Muscle of back (tissue), 11 donors: ENCODE results near the gene RHOBTB3. TPM values are rescaled to one million over a fixed set of nuclear protein-coding genes. Genes with fewer than 3 reads are reported as not detected.
"Not testable (repeated sequence)": the region's sequence is repeated elsewhere in the genome, so short reads cannot be mapped to it uniquely, and the experiment has no call there.

Experiments used
- DNase-seq, 3 donors: peaks; one replicate each; pipeline versions ENCODE4 v3.0.0 to v3.0.0-alpha.2; 2013
- polyA plus RNA-seq, 10 donors: library from polyadenylated mRNA; unstranded; fragments of 120-200 nt; gene quantifications; one replicate each; pipeline ENCODE4 v1.2.1, GENCODE V29; 2013; ENCODE audit not compliant: insufficient read length in 10 of 10

Gene RHOBTB3
- polyA plus RNA-seq, 10 donors: 81.1 to 131 (median 97.7) TPM

DNA sequence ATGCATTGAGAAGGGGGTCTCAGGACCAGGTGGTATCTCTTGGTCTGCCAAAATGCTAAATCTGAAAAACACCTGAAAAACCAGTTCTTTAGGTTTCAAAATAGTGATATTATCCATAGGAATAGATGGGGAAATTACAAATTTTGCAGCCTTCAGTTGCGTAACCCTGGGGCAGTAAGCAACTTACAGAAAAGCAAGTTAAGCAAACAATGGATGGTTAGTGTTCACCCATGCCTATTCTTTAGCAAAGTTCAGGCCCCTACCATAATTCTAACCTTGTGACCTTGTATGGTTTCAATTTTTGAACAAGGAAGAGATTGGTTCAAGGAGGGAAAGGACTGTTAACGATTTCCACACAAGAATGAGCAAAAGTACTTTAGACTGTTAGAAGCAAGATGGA lies 66.9 kb downstream of the RHOBTB3 start:
- DNase-seq: no peak

DNA sequence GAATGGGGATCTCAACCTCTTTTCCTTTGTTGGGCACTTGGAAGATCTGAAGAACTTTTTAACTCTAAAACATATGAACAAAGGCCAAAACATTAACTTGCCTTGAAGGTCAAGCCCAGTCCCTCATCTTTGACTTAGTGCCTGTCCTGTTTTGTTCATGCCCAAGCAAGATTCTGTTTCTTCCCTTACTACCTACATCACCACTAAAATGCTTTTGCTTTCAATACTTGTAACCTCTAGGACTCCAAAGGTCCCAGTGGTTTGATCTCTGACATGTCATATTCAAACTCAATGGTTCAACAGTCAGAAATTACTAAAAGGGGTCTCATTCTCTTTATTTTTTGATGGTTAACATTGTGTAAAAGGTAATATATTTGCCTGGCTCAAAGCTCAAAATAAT lies 67.4 kb downstream of the RHOBTB3 start:
- DNase-seq: no peak

DNA sequence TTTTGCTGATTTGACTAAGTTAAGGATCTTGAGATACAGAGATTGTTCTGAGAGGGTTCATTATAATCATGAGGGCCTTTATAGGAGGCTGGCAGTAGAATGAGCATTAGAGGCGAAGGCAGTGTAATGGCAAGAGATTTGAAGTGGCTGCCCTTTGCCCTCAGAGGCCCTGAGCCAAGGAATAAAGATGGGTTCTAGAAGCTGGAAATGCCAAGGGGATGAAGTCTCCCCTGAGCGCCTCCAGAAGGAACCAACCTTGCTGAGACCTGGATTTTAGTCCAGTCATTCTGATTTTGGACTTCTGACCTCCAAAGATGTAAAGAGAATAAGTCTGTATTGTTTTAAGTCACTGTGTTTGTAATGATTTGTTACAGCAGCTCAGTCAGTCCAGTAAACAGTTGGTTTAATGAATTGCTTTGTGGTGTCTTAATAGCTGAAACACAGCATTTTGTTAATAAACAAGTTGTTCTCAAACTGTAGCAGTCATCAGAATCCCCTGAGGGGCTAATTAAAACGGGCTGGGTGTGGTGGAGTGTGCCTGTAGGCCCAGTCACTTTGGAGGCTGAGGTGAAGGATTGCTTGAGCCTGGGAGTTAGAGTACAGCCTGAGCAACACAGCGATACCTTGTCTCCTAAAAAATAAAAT lies 68.2 kb downstream of the RHOBTB3 start:
- no peak for DNase-seq

DNA sequence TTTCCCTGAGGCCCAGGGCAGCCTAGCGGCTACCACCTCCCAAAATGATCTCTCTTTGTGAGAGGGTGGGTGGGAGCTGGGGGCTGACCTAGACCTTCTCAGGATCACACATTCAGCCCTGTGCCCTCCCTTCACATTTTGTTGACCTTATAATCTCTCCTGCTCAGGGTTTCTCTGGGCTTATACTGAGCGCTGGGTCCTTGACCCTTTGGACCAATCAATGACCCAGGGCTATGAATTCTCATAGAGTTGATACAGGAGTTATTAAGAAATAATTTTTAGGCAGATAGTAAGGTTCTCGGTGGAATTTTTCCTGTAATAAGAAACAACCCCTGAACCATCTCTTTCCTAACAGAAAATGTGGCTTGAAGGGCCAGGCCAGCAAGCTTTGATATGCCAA lies 69.4 kb downstream of the RHOBTB3 start:
- no peak for DNase-seq

DNA sequence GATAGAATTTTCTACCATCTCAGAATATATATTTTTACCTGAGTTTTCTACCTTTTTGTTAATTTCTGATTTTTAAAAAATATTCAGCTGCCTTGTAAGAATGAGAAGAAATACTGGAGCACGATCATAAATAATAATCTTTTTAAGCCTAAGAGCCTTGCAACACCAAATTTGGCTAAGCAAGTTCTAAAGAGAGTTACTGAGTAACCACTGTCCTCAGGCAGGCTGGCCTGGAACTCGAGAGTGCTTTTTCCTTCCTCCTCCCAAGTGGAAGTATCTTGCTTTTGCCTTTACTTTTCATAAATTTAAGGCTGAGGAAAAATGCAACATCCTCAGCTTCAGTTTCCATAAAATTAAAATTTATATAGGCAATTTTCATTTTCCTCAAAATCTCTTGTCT lies 70.4 kb downstream of the RHOBTB3 start:
- no peak for DNase-seq

DNA sequence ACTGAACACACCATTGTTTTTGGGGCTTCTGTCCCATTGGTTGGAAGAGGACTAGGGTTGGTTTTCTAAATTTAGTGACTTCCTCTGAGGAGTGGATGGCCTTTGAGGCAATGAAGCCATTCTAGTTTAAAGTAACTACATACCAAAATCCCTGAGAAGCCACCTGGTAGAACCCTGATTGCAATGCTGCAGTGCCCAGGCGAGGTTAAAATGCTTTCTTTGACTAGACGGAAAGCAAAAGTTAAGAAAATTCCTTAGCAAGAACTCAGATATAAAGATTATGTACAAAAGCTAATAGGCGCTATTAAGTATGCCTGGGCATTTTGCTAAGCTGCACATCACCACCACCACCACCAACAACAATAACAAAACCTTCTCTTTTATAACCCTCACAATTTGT lies 70.8 kb downstream of the RHOBTB3 start:
- DNase-seq: no peak

DNA sequence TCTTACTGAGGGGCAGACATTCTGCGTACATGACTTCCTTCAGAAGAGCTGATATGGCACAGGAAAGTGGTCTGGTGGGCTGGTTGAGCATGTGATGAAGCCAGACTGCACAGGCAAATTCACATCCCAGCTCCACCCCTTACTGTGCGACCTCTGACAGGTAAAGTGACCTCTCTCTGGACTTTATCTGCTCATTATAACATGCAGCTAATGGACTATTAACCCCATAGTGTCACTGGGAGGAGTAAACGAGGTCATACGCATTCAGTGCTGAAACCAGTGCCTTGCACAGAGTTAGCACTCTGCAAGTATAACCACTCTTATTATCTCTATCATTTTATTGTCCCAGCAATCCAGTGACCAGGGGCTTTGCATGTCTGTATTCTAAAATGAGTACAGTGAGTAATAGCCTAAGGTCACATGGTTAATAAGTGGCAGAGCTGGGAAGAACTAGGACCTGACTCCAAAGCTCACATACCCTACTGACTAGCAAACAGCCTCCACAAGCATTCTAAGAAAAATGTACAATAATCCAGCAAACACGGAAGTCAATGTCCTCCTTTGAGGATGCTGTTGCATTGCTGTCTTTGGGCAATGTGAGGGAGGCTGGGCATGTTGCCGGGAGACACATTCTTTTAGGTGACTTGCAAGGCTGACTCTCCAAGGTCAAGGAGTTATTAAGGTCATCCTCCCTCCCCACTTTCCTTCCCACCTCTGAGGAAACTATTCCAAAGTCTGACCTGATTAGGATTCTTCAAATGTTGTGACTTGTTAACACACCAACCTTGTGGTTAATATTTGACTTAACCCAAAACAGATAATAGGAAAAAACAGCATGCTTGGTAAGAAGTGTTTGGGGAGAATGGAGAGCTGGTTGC lies 72.4 kb downstream of the RHOBTB3 start:
- no peak for DNase-seq

DNA sequence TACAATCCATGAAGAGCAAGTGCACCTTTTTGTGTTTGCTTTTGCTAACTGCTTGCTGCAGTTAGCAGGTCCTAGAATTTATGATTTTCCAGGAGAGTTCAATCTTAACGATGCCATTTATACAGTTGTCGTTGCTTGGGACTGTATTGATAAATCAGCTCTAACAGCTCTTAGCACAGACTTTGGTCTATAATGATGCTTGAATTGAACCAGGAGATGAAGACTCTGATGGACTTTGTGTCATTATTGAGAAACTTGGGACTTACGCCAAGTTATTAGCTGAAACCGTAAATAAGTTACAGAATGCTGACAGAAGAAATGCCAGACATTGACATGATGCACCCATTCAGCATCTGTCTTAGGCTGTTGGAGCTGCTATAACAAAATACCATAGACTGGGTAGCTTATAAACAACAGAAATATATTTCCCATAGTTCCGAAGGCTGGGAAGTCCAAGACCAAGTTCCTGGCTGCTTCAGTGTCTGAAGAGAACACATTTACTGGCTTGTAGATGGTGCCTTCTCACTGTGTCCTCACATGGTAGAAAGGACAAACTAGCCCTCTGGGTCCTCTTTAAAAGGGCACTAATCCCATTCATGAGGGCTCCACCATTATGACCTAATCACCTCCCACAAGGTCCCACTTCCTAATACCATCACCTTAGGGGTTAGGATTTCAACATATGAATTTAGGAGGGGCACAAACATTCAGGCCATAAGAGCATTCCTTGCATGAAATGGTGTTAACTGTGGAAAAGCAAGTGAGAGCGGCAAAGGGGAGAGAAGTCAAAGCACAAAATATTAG lies 73.8 kb downstream of the RHOBTB3 start:
- DNase-seq: no peak

DNA sequence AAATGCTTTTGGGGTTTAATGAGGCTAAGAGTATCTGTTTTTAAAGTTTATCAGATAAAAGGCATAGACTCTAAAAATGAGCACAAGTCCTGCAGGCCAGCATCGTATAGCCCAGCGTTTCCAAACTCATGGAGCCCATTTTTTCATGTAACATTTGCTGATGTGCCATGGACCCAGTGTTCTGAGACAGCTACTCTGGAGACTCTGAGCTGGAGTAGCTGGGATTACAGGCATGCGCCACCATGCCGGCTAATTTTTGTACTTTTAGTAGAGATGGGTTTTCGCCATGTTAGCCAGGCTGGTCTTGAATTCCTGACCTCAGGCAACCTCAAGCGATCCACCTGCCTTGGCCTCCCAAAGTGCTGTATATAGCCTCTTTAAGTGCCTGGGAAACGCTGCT lies 75.6 kb downstream of the RHOBTB3 start:
- DNase-seq: no peak

DNA sequence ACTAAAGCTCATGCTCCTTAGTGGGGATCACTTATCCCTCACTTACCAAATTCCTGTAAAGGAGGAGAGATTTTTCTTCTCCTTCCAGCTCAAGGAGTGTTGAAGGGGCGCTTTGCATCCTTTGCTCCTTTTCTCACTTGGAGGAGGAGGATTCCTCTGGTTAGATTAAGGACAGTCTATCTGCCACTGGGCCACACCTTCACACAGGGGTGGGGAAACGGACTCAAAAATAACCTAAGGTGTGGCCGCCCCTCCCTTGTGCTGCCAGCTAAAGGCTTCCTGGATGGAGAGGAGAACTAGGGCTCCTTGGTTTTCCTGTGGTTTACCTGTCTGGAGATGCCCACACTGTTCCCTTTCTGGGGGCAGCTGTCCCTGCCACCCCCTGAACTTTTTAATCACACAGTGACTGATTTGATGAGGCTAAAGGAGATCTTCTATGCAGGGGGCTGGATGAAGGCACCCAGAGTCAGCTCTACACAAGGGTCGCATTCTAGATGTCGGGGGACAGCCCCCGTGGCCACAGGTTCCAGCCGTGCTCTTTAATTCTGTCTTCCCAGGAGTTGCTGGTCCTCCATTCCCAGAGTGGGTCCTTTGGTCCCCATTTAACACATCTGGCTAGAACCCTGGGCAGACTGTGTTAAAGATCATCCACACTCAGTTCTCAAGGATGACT lies 77.0 kb downstream of the RHOBTB3 start:
- DNase-seq: no peak

DNA sequence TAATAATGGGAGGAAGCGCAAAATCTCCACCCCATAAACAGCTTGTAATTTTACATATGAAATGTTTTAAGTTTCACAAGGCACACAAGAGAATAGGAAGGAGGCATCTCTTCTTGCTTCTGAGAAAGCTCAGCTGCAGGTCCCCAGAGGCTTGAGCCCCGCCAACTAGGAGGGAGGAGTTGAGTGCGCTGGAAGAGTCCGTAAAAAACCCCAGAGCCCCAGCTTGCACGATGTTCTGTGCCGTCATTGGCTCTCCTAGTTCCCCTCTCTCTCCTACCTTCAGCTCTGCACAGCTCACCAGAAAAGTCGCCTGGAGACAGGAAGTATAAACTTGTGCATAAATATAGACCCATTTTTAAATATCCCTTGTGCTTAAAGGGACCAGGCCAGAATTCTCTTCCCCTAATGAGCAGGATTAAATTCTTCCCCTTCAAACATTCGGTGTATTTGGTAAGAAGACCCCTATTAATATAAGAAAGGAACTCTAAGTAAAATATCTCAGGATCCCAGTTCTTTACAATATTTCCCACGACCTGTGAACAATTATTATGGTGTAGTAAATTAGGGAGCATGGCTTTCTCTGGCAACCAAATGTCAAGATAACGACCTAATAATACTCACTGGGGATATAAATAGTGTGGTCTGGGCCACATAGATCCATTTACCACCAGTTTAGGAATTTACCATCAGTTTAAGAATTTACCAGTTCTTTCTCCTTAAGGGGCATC lies 77.7 kb downstream of the RHOBTB3 start:
- peak; percentile 60 to 92 (median 80) for DNase-seq

DNA sequence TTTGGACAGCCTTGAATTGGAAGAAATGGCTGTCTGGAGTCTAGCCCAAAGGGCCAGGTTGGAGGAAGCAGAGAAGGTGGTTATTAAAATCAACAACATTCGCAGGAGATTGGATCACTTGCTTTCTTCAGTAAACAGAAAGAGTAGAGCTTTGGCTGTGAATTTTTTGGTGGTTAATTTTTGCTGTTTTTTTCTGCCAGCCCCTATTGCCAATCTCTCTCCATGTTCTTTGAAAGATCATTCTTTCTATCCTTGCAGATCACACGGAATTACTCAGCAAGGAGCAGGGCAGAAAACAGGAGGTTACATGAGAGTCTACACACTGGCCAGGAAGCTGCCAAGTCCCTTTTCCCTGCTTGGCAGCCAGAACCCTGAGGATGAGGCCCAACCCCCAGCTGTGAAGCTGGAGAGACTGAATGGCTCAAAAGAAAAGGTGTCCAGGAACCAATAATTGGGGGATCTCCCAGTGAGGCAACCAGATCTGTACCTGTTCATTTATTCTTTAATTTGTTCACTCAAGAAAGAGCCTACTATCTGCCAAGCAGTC lies 78.4 kb downstream of the RHOBTB3 start:
- no peak for DNase-seq

DNA sequence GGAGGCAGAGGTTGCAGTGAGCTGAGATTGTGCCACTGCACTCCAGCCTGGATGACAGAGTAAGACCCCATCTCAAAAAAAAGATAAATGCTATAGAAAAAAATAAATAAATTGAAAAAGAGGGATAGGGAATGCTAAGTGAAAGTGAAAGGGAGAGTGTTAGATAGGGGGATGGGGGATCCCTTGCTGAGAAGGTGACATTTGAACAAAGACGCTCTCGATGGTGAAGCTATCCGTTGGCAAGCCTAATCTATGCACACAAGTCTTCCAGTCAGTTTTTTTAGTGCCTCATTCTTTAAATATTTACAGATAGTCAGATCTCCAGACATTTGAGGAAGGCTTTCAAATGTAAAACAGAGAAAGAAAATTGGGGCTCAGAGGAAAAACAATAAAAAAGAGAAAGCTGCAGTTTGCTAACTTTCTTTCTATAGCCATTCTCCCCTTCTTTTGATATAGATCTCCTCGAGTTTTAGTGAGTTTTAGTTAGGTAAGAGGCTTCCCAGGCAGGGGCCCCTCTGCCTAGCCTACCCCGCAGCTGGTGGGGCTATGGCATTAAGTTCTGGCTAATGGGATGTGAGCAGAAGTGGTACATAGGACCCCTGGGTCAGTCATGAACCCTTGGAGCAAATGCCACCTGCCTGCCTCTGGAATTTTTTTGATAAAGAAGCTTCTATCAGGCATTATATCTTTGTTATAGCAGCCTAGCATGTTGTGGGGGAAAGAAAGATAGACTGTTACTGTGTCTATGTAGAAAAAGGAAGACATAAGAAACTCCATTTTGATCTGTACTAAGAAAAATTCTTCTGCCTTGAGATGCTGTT lies 79.4 kb downstream of the RHOBTB3 start:
- no peak for DNase-seq

DNA sequence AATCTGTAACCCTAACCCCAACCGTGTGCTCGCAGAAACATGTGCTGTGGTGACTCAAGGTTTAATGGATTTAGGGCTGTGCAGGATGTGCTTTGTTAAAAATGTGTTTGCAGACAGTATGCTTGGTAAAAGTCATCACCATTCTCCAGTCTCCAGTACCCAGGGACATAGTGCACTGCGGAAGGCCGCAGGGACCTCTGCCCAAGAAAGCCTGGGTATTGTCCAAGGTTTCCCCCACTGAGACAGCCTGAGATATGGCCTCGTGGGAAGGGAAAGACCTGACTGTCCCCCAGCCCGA lies 79.9 kb downstream of the RHOBTB3 start:
- not testable (repeated sequence) for DNase-seq

DNA sequence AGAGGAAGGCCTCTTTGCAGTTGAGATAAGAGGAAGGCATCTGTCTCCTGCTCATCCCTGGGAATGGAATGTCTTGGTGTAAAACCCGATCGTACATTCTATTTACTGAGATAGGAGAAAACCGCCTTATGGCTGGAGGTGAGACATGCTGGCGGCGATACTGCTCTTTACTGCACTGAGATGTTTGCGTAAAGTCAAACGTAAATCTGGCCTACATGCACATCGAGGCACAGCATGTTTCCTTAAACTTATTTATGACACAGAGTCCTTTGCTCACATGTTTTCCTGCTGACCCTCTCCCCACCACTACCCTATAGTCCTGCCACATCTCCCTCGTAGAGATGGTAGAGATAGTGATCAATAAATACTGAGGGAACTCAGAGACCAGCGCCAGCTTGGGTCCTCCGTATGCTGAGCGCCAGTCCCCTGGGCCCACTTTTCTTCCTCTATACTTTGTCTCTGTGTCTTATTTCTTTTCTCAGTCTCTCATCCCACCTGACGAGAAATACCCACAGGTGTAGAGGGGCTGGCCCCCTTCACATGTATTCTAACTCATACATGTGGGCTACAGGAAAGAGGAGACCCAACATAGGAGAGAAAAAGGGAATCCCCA lies 80.4 kb downstream of the RHOBTB3 start:
- not testable (repeated sequence) for DNase-seq

DNA sequence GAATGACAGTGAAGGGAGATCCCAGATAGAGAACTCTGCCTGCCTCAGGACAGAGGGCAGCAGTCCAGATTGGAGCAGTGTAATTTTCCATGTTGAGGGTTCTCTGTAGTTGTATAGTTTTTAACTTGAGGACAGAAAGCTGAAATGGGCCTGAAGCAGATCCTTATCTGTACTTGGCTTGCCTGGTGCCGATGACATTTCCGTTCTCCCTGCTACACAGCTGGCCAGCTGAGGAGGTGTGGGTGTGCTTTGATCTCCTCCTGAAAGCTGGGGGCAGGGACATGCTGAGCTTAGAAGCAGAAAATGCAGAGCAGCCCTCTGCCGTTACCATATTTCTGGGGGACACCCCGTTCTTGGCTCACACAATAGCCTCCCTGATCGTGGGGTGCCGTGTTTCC lies 80.9 kb downstream of the RHOBTB3 start:
- DNase-seq: peak in 1 of 3 donors; percentile 38

DNA sequence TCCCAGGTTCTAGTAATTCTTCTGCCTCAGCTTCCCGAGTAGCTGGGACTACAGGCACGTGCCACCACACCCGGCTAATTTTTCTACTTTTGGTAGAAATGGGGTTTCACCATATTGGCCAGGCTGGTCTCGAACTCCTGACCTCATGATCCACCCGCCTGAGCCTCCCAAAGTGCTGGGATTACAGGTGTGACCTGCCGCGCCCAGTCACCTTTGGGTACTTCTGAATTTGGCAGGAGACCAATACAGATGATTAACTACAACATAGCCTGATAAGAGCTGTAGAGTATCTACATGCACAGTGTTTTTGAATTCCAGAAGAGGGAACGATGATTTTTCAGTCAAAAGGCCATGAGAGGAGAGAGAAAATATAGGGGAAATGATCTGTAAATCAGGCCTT lies 81.9 kb downstream of the RHOBTB3 start:
- not testable (repeated sequence) for DNase-seq

DNA sequence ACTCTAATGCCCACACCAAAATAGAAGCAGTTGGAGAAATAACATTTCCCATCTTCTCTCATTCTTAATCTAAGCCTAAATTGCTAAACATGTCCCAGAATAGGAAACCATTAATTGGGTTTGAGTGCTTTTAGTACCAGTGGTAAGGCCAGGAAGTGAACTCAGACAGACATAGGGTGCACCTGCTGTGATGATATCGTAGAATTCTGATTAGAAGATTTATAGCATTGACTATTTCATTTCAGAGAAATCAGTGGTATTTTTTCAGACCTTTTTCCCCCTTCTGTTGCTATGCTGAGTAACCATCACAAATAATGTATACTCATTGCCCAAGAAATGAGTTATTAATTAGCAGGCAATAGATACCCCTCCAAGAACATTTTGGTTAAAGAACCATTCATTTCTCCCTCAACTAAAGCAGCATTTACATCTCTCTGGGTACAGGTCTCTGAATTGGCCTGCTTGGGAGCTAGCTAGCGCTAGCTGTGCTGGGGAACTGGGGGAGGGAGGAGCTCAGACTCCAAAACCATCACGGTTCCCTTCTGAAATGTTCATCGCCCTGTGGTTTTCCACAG lies 84.1 kb downstream of the RHOBTB3 start:
- DNase-seq: no peak

DNA sequence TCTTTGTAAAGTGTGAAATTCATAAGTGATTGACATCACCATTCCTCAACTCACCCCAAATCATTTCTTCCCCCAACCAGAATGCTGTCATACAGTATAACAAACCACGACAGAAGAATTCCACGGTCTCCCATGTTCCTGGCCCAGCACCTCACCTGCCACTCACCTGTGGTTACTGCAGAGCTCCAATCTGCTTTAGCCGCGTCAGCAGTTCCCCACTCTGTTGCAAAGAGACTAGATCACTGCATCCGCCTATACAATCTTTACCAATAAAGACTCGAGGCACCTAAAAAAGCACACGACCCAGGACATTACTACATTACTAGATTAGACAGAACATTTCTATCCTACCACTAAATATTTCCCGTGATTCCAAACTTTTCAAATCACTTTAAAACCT lies 85.2 kb downstream of the RHOBTB3 start:
- DNase-seq: no peak
